ENCODE measurements around the gene TRAPPC3. TPM values are rescaled to one million over a fixed set of nuclear protein-coding genes. Genes with fewer than 3 reads are reported as not detected.

The TRAPPC3 gene
- total and polyA plus RNA-seq, 9 of the 15 experiments (the other 6 are each of a cell fraction or from before 2014, with no cell fraction given): 20.6 to 141 (median 112) TPM

DNA sequence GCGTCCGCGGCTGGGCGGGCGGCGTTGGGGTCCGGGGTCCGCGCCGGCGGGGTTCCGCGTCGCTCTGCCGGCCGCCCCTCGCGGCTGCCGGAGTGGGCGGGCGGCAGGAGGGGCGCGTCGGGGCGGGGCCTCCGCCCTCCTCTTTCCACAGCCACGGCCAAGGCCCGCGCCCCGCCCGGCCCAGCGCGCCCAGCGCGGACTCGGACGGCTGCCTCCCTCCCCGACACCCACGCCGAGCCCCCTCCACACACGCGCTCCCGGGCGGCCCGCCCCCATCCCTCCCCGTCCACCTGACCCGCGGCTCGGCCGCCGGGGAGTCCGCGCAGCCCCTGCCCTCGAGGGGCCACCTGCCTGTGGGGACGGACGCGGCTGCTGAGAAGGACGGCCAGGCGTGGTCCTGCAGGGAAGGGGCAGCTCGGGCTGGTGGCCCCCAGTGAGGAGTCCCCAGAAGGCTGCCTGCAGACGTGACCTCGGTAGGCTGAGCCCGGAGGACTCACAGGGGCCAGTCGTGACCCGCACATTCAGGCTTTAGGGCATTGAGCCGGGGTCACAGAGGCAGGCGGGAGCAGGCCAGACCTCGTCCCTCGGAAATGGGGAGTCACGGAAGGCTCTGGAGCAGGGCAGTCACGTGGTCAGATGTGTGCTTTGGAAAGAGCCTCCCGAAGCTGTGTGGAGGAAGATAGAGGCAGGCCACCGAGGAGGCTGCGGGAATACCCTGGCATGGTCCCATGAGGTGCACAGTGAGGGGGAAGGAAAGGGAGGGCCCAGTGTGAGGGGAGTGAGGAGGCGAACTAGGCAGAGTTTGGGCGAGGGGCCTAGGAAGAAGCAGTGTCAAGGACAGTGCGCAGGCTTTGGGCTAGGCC lies 23.9 kb downstream of the TRAPPC3 start, which contains the start of gene COL8A2 (continued):
- TF ChIP-seq, protein P1, sequence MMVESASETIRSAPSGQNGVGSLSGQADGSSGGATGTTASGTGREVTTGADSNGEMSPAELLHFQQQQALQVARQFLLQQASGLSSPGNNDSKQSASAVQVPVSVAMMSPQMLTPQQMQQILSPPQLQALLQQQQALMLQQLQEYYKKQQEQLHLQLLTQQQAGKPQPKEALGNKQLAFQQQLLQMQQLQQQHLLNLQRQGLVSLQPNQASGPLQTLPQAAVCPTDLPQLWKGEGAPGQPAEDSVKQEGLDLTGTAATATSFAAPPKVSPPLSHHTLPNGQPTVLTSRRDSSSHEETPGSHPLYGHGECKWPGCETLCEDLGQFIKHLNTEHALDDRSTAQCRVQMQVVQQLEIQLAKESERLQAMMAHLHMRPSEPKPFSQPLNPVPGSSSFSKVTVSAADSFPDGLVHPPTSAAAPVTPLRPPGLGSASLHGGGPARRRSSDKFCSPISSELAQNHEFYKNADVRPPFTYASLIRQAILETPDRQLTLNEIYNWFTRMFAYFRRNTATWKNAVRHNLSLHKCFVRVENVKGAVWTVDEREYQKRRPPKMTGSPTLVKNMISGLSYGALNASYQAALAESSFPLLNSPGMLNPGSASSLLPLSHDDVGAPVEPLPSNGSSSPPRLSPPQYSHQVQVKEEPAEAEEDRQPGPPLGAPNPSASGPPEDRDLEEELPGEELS (CRISPR knock-in tag; IDR thresholded peaks at IDR 0.05; ENCODE audit: borderline replicate concordance): no peak
- no peak for TF ChIP-seq MAFG (tag; conservative IDR thresholded peaks at IDR 0.05)
- TF ChIP-seq ZNF707 (CRISPR knock-in tag; conservative IDR thresholded peaks at IDR 0.05): no peak
- TF ChIP-seq, protein P2, sequence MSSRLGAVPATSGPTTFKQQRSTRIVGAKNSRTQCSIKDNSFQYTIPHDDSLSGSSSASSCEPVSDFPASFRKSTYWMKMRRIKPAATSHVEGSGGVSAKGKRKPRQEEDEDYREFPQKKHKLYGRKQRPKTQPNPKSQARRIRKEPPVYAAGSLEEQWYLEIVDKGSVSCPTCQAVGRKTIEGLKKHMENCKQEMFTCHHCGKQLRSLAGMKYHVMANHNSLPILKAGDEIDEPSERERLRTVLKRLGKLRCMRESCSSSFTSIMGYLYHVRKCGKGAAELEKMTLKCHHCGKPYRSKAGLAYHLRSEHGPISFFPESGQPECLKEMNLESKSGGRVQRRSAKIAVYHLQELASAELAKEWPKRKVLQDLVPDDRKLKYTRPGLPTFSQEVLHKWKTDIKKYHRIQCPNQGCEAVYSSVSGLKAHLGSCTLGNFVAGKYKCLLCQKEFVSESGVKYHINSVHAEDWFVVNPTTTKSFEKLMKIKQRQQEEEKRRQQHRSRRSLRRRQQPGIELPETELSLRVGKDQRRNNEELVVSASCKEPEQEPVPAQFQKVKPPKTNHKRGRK (tag; IDR thresholded peaks at IDR 0.05): no peak
- TF ChIP-seq, protein P3, sequence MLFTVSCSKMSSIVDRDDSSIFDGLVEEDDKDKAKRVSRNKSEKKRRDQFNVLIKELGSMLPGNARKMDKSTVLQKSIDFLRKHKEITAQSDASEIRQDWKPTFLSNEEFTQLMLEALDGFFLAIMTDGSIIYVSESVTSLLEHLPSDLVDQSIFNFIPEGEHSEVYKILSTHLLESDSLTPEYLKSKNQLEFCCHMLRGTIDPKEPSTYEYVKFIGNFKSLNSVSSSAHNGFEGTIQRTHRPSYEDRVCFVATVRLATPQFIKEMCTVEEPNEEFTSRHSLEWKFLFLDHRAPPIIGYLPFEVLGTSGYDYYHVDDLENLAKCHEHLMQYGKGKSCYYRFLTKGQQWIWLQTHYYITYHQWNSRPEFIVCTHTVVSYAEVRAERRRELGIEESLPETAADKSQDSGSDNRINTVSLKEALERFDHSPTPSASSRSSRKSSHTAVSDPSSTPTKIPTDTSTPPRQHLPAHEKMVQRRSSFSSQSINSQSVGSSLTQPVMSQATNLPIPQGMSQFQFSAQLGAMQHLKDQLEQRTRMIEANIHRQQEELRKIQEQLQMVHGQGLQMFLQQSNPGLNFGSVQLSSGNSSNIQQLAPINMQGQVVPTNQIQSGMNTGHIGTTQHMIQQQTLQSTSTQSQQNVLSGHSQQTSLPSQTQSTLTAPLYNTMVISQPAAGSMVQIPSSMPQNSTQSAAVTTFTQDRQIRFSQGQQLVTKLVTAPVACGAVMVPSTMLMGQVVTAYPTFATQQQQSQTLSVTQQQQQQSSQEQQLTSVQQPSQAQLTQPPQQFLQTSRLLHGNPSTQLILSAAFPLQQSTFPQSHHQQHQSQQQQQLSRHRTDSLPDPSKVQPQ (CRISPR knock-in tag; IDR thresholded peaks at IDR 0.05; ENCODE audit: borderline replicate concordance): no peak
- TF ChIP-seq, protein P4, sequence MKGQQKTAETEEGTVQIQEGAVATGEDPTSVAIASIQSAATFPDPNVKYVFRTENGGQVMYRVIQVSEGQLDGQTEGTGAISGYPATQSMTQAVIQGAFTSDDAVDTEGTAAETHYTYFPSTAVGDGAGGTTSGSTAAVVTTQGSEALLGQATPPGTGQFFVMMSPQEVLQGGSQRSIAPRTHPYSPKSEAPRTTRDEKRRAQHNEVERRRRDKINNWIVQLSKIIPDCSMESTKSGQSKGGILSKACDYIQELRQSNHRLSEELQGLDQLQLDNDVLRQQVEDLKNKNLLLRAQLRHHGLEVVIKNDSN (CRISPR knock-in tag; IDR thresholded peaks at IDR 0.05): peak; percentile 76
- TF ChIP-seq, protein P5, sequence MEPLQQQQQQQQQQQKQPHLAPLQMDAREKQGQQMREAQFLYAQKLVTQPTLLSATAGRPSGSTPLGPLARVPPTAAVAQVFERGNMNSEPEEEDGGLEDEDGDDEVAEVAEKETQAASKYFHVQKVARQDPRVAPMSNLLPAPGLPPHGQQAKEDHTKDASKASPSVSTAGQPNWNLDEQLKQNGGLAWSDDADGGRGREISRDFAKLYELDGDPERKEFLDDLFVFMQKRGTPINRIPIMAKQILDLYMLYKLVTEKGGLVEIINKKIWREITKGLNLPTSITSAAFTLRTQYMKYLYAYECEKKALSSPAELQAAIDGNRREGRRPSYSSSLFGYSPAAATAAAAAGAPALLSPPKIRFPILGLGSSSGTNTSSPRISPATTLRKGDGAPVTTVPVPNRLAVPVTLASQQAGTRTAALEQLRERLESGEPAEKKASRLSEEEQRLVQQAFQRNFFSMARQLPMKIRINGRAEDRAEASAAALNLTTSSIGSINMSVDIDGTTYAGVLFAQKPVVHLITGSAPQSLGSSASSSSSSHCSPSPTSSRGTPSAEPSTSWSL (CRISPR knock-in tag; IDR thresholded peaks at IDR 0.05; ENCODE audit: borderline replicate concordance): no peak
- TF ChIP-seq, protein P6, sequence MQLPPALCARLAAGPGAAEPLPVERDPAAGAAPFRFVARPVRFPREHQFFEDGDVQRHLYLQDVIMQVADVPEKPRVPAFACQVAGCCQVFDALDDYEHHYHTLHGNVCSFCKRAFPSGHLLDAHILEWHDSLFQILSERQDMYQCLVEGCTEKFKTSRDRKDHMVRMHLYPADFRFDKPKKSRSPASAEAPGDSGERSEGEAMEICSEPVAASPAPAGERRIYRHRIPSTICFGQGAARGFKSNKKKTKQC (CRISPR knock-in tag; IDR thresholded peaks at IDR 0.05): peak; percentile 53; the same call in 1 of the 2 replicates
- TF ChIP-seq ZBTB7A (IDR thresholded peaks at IDR 0.05; ENCODE audit: borderline replicate concordance, control insufficient read depth, low read depth, low read length): 0 out of 2 replicates have a peak, but pooled peaks have one; percentile 22
- TF ChIP-seq ETS2 (tag; IDR thresholded peaks at IDR 0.05; ENCODE audit: borderline replicate concordance, poor library complexity, severe bottlenecking): no peak
- peak; percentile 67; the same call in 1 of the 2 replicates for TF ChIP-seq TOE1 (IDR thresholded peaks at IDR 0.05; ENCODE audit: borderline replicate concordance)
- no peak for TF ChIP-seq TOE1 (CRISPR knock-in tag; IDR thresholded peaks at IDR 0.05; ENCODE audit: borderline replicate concordance, low read depth)

Measured in K562 (cell line).